ENCODE measurements around the gene TBC1D14. TPM values are rescaled to one million over a fixed set of nuclear protein-coding genes. Genes with fewer than 3 reads are reported as not detected.
"Not testable (repeated sequence)": the region's sequence is repeated elsewhere in the genome, so short reads cannot be mapped to it uniquely, and the experiment has no call there.

The TBC1D14 gene
- total RNA-seq, 2 experiments from 2014 or later: 37.1 to 37.3 TPM

DNA sequence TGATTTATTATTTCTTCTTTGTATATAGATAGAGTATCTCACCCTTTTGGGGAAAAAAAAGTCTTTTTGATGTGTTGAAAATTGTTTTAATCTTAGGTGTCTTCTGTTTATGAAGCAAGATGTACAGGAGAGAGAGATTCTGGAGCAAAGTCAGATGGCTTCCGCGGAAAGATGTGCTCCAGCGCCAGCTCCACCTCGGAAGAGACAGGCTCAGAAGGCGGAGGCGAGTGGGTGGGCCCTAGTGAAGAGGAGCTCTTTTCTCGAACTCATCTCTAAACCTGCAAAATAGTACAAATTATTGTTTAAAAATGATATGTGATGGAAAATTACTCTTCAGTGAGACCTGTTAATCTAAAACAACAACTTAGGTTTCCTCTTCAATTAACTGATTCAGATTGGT, 28.9 kb upstream of the TBC1D14 start:
- POLR2A ChIA-PET: no interaction called here
- Mint-ChIP-seq H3K4me1 (ENCODE audit: low read depth) (no peaks in the 10 kb centered on the region), H3K4me3 (no peak overlapping the region), H3K9me3 (no peaks in the 10 kb centered on the region), H3K27me3 (no peaks in the 10 kb centered on the region), H3K36me3 (peaks cover 35% of the 10 kb centered on the region), H3K27ac (no peak overlapping the region)
- intact Hi-C loops (cut with micrococcal nuclease): no loop called here
- no peak for DNase-seq
- CTCF ChIA-PET: interaction anchor here (0.8 kb wide), 1 partner anchor 162 kb away, joined by 3 read pairs; a partner anchor contains a TSS

DNA sequence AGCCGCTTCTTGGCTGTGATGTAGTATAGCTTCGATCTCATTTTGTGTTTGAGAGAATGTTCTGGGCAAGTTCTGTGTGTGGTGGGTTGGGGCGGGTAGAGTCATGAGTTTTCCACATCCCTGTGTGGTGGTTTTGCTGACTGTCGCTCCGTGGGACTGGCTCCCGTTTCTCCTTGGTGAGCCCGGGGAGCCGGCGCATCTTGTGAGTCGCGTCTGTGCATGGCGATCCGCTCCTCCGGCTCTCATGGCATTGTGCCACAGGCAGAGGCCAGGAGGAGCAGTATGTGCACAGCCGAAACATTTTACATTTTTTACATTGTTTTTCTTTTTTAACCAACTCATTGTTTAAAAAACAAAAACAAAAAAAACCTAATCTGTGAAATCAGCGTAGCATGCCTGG, 27.7 kb upstream of the TBC1D14 start:
- Mint-ChIP-seq H3K9me3 (no peaks in the 10 kb centered on the region), H3K4me1 (ENCODE audit: low read depth) (peaks cover 2% of the 10 kb centered on the region), H3K36me3 (peaks cover 35% of the 10 kb centered on the region), H3K27me3 (no peaks in the 10 kb centered on the region), H3K4me3 (no peak overlapping the region), H3K27ac (no peak overlapping the region)
- ChIA-PET POLR2A (no interaction called here), CTCF (interaction anchor here (1.0 to 5.9 kb wide), 3 partner anchors 8 to 112 kb away, joined by 3 to 46 read pairs (median 5); no protein-coding TSS in a partner anchor)
- intact Hi-C loops (cut with micrococcal nuclease): no loop called here
- no peak for DNase-seq

DNA sequence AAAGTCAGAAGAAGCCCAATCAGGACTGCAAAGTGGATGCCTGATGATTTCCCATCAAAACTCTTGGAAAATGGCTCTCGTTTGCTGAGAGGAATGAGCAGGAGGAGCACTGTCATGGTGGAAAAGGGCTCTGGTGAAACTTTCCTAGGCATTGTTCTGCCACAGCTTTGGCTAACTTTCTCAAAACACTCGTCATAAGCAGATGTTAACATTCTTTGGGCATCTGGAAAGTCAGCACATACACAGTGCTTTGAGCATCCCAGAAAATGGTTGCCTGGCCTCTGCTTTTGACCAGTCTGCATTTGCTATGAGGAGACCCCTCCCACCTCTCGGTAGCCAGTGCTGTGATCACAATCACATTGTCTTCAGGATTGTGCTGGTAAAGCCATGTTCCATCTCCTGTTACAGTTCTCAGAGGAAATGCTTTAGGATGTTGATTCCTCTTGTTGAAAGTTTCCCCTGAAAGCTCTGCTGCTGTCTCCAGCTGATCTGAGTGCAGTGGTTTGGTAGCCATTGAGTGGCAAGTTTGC, 25.2 kb upstream of the TBC1D14 start:
- DNase-seq: no peak
- intact Hi-C loops (cut with micrococcal nuclease): no loop called here
- Mint-ChIP-seq H3K27ac (no peak overlapping the region), H3K4me1 (ENCODE audit: low read depth) (peaks cover 2% of the 10 kb centered on the region), H3K4me3 (no peak overlapping the region), H3K27me3 (no peaks in the 10 kb centered on the region), H3K9me3 (no peaks in the 10 kb centered on the region), H3K36me3 (peaks cover 23% of the 10 kb centered on the region)
- ChIA-PET CTCF (interaction anchor here (3.1 to 5.9 kb wide), 2 partner anchors 11 to 164 kb away, joined by 13 to 46 read pairs; no protein-coding TSS in a partner anchor), POLR2A (no interaction called here)

DNA sequence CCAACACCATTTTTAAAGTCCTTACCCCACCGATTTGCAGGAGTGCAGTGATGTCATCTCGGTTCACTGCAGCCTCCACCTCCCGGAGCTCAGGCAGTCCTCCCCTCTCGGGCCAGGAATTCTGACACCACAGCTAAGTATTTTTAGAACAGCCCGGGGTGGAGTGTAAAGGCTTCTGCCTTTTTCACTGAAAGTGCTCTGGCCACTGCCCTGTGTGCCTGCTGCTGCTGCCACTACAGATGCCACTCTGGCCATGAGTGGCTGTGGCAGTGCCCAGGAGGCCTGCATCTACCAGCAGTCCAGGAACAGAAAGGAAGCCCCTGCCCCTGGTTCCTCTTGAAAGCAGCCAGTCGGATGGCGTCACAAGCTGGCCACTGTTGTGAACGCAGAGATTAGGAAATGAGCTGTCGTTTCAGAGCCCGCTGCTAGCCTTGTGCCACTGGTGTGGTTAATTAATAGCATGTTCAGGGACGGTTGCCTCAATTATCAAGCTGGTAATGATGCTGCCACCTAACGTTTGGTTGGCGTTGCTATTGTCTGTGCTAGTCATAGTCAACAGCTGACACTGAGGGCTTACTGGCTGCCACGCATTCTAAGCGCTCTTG, 23.6 kb upstream of the TBC1D14 start:
- Mint-ChIP-seq H3K4me1 (ENCODE audit: low read depth) (peaks cover 2% of the 10 kb centered on the region), H3K27ac (no peak overlapping the region), H3K27me3 (no peaks in the 10 kb centered on the region), H3K4me3 (no peak overlapping the region), H3K36me3 (peaks cover 27% of the 10 kb centered on the region), H3K9me3 (peaks cover 16% of the 10 kb centered on the region)
- intact Hi-C loops (cut with micrococcal nuclease): no loop called here
- POLR2A ChIA-PET: interaction anchor here (1.4 kb wide), 1 partner anchor 13 kb away, joined by 3 read pairs; no protein-coding TSS in a partner anchor
- CTCF ChIA-PET: interaction anchor here (0.6 to 5.9 kb wide), 8 partner anchors 12 to 211 kb away, joined by 3 to 46 read pairs (median 4); no protein-coding TSS in a partner anchor
- peak; percentile 33 for DNase-seq

DNA sequence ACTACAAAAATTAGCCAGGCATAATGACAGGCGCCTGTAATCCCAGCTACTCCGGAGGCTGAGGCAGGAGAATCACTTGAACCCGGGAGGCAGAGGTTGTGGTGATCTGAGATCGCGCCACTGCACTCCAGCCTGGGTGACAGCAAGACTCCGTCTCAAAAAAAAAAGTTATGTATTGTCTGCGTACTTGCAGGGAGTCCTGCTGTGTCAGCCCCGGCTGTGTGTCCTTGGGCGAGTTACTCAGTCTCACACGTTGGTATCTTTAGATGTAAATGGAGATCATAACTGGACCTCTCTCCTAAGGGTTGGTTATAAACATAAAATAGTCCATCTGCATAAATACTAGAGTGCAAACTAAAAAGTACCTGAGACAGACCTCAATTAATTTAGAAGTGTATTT, 22.7 kb upstream of the TBC1D14 start:
- no peak overlapping the region for H3K27ac Mint-ChIP-seq
- no peak for DNase-seq
- ChIA-PET CTCF (interaction anchor here (1.1 to 5.9 kb wide), 8 partner anchors 13 to 212 kb away, joined by 3 to 46 read pairs (median 4); no protein-coding TSS in a partner anchor), POLR2A (no interaction called here)
- H3K9me3 Mint-ChIP-seq: peaks cover 16% of the 10 kb centered on the region
- H3K36me3 Mint-ChIP-seq: peaks cover 21% of the 10 kb centered on the region
- intact Hi-C loops (cut with micrococcal nuclease): no loop called here
- no peaks in the 10 kb centered on the region for H3K27me3 Mint-ChIP-seq
- no peak overlapping the region for H3K4me3 Mint-ChIP-seq
- peaks cover 8% of the 10 kb centered on the region for H3K4me1 Mint-ChIP-seq (ENCODE audit: low read depth)

DNA sequence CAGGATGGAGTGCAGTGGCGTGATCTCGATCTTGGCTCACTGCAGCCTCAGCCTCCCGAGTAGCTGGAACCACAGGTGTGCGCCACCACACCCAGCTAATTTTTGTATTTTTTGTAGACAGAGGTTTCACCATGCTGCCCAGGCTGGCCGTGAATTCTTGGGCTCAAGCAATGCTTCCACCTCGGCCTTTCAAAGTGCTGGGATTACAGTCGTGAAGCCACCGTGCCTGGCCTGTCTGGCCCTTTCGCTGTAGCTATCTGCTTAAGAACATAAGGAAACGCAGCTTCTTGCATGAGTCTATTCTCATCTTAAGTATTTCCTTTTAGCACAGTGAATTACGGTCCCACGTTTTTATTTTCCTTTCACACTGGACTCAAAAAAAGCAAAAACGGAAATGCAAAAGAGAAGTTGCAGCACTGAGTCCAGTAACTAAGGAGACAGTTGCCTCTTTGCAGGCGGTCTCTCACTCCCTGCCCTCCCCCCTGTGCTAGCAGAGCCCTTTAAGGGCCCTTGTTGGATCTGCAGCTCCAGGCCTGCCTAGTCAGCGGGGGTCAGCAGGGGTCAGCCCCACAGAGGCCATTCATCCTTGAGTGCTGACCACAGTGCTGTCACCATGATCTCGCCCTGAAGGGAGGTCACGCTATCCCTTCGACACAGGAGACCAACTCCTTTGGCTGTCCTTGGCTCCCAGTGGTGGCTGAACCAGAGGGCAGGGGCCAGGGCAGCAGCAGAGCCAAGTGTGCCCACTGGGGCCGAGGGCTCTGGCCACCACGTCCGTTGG, 21.8 kb upstream of the TBC1D14 start:
- no peak overlapping the region for H3K4me3 Mint-ChIP-seq
- ChIA-PET POLR2A (no interaction called here), CTCF (interaction anchor here (1.2 to 5.9 kb wide), 2 partner anchors 12 to 14 kb away, joined by 4 to 46 read pairs; no protein-coding TSS in a partner anchor)
- no peak overlapping the region for H3K27ac Mint-ChIP-seq
- peaks cover 12% of the 10 kb centered on the region for H3K36me3 Mint-ChIP-seq
- no peaks in the 10 kb centered on the region for H3K27me3 Mint-ChIP-seq
- peaks cover 16% of the 10 kb centered on the region for H3K9me3 Mint-ChIP-seq
- peaks cover 17% of the 10 kb centered on the region for H3K4me1 Mint-ChIP-seq (ENCODE audit: low read depth)
- intact Hi-C loops (cut with micrococcal nuclease): no loop called here
- DNase-seq: no peak

DNA sequence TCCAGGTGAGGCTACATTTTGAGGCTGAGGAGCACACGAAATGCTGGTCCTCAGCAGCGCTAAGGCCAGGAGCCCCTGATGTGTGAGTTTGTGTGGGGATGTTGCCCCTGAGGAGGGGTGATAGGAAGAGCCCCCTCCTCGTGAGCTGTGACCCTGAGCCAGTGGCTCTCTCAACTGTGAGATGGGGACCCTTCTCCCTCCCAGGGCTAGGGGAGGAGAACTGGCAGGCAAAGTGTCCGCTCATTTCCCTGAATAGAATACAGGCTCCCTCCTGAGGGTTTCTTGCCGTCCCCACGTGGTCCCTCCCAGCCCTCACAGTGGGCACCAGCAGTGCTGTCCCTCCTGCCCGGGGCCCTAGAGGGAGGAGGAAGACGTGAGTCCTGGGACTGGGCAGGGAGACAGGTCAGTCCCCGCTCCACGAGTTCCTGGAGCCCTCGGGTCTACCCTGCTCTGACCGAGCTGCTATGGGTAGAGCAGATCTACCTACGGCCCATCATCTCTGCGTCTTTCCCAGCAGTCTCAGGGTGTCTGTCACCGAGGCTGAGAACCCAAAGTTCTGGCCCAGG, 21.0 kb upstream of the TBC1D14 start:
- no peak overlapping the region for H3K4me3 Mint-ChIP-seq
- ChIA-PET POLR2A (no interaction called here), CTCF (no interaction called here)

DNA sequence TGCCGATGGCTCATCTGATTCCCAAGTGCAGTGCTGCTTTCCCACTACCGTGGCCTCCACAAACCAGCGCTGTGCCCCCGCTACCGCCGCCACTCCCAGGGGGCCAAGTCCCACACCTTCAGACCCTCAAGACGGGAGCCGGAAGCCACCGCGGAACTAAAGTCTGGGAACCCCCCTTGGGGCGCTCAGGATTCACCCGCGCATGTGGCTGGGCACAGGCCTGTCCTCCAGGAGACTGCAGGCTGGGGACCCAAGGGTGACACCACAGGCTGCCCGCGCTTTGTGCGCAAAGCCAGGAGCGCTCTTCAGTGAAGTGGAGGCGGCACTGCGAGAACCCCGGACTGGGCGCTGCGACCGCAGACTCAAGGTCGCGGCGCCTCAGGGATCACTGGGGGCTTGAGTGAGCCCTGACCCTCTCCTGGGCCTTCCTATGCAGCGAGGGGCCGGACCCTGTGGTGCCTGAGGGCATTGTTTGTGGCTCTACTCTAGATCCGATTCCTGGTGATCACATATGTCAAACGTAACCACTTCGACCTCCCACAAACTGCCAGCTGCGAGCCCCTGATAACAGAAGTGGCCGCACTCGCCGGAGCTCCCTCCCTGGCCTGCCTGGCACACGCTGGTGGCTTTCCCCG, 20.4 kb upstream of the TBC1D14 start:
- no peak overlapping the region for H3K4me3 Mint-ChIP-seq
- peaks cover 12% of the 10 kb centered on the region for H3K36me3 Mint-ChIP-seq
- H3K4me1 Mint-ChIP-seq (ENCODE audit: low read depth): peaks cover 21% of the 10 kb centered on the region
- intact Hi-C loops (cut with micrococcal nuclease): no loop called here
- ChIA-PET CTCF (no interaction called here), POLR2A (no interaction called here)
- no peaks in the 10 kb centered on the region for H3K27me3 Mint-ChIP-seq
- peaks cover 16% of the 10 kb centered on the region for H3K9me3 Mint-ChIP-seq
- DNase-seq: no peak
- no peak overlapping the region for H3K27ac Mint-ChIP-seq

More for the DNA sequence above, 21.0 kb upstream of the TBC1D14 start:
- H3K27ac Mint-ChIP-seq: no peak overlapping the region
- no peak for DNase-seq
- H3K4me1 Mint-ChIP-seq (ENCODE audit: low read depth): peaks cover 20% of the 10 kb centered on the region
- intact Hi-C loops (cut with micrococcal nuclease): no loop called here
- H3K27me3 Mint-ChIP-seq: no peaks in the 10 kb centered on the region
- H3K9me3 Mint-ChIP-seq: peaks cover 16% of the 10 kb centered on the region
- H3K36me3 Mint-ChIP-seq: peaks cover 12% of the 10 kb centered on the region

DNA sequence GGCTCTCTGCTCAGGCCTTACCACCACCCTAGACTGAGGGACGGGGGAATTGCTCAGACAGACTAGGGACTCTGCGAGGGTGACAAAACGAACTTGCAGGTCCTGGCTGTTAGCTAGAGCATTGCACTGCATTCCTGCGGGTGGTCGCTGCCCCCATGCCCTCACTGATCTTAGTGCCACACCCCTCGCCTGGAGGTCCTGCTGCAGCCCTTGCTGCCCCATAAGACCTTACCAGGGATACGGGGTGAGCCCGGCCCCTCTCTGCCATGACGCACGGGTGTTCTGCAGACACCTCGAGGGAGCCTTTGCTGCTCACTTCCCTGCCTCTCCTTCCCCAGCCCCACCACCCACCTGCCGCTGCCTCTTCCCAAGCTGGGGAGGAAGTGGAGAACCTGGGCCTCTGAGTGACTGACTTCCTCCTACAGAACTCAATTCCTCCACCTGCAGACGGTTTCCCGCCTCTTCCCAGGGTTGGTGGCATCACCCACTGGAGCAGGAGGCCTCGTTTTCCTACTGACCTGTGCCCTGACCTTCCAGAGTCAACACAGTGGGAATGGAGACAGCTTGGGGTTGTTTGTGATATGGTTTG, 19.8 kb upstream of the TBC1D14 start:
- Mint-ChIP-seq H3K27ac (no peak overlapping the region), H3K4me3 (no peak overlapping the region), H3K36me3 (peaks cover 12% of the 10 kb centered on the region), H3K4me1 (ENCODE audit: low read depth) (peaks cover 22% of the 10 kb centered on the region), H3K9me3 (peaks cover 16% of the 10 kb centered on the region), H3K27me3 (no peaks in the 10 kb centered on the region)
- CTCF ChIA-PET: no interaction called here
- DNase-seq: no peak
- POLR2A ChIA-PET: interaction anchor here (0.6 kb wide), 1 partner anchor 234 kb away, joined by 3 read pairs; no protein-coding TSS in a partner anchor
- intact Hi-C loops (cut with micrococcal nuclease): no loop called here

DNA sequence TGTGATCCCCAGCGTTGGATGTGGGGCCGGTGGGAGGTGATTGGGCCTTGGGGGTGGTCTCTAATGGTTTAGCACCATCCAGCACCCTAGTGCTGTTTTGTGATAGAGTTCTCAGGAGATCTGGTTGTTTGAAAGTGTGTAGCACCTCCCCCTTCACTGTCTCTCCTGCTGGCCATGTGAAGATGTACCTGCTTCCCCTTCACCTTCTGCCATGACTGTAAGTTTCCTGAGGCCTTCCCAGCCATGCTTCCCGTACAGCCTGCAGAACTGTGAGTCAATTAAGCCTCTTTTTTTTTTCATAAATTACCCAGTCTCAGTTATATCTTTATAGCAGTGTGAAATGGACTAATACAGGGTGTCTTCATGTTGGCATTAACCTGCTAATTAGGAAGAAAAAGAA, 19.3 kb upstream of the TBC1D14 start:
- DNase-seq: no peak
- peaks cover 16% of the 10 kb centered on the region for H3K9me3 Mint-ChIP-seq
- CTCF ChIA-PET: no interaction called here
- intact Hi-C loops (cut with micrococcal nuclease): no loop called here
- peaks cover 12% of the 10 kb centered on the region for H3K36me3 Mint-ChIP-seq
- no peaks in the 10 kb centered on the region for H3K27me3 Mint-ChIP-seq
- peaks cover 23% of the 10 kb centered on the region for H3K4me1 Mint-ChIP-seq (ENCODE audit: low read depth)
- H3K4me3 Mint-ChIP-seq: no peak overlapping the region
- POLR2A ChIA-PET: no interaction called here
- no peak overlapping the region for H3K27ac Mint-ChIP-seq

DNA sequence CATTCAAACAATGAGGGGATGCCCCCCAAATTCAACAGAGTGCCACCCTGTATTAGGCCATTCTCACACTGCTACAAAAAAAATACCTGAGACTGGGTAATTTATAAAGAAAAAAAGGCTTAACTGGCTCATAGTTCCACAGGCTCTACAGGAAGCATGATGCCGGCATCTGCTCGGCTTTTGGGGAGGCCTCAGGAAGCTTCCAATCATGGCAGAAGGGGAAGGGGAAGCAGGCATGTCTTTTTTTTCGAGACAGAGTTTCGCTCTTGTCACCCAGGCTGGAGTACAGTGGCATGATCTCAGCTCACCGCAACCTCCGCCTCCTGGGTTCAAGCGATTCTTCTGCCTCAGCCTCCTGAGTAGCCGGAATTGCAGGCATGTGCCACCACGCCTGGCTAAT, 18.7 kb upstream of the TBC1D14 start:
- H3K27ac Mint-ChIP-seq; DNase-seq; H3K27me3 Mint-ChIP-seq; H3K4me3 Mint-ChIP-seq; POLR2A ChIA-PET; intact Hi-C loops (cut with micrococcal nuclease): not testable (repeated sequence)
- CTCF ChIA-PET: interaction anchor here (1.1 kb wide), 1 partner anchor 8 kb away, joined by 5 read pairs; no protein-coding TSS in a partner anchor
- Mint-ChIP-seq H3K4me1 (ENCODE audit: low read depth) (peaks cover 23% of the 10 kb centered on the region), H3K36me3 (peaks cover 12% of the 10 kb centered on the region), H3K9me3 (peaks cover 16% of the 10 kb centered on the region)

Measured in activated CD4-positive, alpha-beta memory T cell treated with anti-CD3 and anti-CD28 coated beads for 36 hours (primary cell).